NOMO-1 treated with dmso at 0.1 percent for 144 hours (cell line): ENCODE data around the gene LRRC7.
"Not testable (repeated sequence)": the region's sequence is repeated elsewhere in the genome, so short reads cannot be mapped to it uniquely, and the experiment has no call there.

ENCODE experiments used
- DNase-seq: peaks from one replicate; lab custom pipeline; 2025; ENCODE audit not compliant: unreplicated experiment; lab: John Stamatoyannopoulos, UW

The LRRC7 gene

GRCh38 chr1:70033266-70033873, 465.6 kb downstream of the LRRC7 start:
- DNase-seq: no peak

DNA sequence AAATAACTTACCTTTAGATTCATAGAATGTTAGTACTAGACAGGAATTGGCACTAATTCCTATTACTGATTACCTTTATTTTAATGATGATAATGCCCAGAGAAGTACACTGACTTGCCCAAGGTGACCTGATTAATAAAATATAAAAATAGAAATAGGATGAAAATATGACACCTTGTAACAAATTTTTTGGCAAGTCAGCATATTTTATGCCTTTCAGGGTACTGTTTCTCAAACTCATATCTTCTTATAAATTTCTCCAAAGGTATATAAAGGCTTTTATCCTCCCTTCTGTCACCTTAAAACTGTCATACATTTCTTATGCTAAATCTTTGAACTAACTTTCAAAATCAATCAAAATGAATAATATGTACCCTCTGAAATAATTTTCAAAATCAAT, 466.2 kb downstream of the LRRC7 start:
- DNase-seq: no peak

DNA sequence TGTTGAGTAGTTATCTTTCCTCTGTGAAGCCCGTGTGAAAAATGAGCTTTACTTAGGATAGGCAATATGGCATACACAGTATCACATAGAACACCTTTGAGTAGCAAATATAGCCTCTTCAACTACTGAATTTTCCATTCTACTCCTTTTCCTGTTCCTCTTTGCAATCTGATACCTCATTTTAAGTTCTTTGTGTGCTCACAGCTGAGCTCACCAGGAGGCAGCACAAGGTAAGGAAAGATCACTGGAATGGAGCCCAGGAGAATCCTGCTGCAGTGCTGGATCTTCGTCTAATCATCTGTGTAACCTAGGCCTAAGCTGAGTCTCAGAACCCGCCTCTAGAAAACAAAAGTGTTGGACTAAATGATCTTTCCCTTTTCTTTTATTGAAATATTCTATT, 466.7 kb downstream of the LRRC7 start:
- peak; percentile 30 for DNase-seq

- no peak for DNase-seq
Observed at GRCh38 chr1:70038025-70038424, 470.3 kb downstream of the LRRC7 start.

GRCh38 chr1:70039485-70039884, 471.8 kb downstream of the LRRC7 start:
- DNase-seq: no peak

- DNase-seq: no peak
Observed at GRCh38 chr1:70041317-70042045, 473.8 kb downstream of the LRRC7 start.

- DNase-seq: peak; percentile 60
Observed at GRCh38 chr1:70042090-70042731, 474.5 kb downstream of the LRRC7 start.

DNA sequence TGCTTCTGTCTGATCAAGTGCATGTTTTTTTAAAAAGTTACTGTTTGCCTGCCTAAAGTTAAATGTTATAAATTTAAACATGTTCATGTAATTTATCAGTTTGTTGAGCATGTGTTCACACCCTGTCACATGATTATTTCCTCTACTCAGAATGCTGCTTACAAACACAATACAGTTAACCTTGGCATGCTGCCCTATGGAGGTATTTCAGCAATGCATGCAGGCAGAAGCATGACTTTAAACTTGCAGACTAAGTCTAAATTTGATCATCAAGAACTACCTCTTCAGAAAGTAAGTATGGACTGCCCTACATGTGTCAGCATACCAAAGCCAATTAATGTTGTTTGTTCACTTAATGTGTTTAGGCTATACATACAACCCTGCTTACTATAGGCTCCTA, 476.1 kb downstream of the LRRC7 start:
- no peak for DNase-seq

DNA sequence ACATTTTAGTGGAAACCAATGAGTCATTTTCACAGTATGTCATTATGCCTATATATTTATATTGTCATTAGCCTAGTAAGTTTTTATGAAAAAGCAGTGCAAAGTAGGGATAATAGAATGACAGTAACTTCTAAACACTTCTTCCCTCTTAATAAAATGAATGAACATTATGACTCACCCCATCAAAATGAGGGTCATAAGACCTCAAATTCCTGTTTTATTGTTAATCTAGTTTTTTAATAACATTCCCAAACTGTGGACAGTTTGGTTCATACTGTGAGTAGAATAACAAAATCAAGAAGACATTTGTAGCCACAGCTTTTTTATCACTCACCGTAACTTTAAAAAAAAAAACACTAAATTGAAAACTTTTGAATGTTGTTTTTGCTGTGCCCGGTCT, 477.1 kb downstream of the LRRC7 start:
- DNase-seq: no peak

DNA sequence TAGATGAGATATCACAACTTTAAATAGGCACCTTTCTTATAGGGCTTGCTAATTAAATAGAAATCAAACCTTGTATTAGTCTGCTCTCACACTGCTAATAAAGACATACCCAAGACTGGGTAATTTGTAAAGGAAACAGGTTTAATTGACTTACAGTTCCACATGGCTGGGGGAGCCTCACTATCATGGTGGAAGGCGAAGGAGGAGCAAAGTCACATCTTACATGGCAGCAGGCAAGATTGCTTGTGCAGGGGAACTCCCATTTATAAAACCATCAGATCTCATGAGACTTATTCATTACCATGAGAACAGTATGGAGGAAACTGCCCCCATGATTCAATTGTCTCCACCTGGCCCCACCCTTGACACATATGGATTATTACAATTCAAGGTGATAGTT, 477.9 kb downstream of the LRRC7 start:
- not testable (repeated sequence) for DNase-seq

GRCh38 chr1:70048336-70049094, 480.8 kb downstream of the LRRC7 start:
- DNase-seq: no peak

- DNase-seq: no peak
Observed at GRCh38 chr1:70051926-70052325, 484.2 kb downstream of the LRRC7 start.

DNA sequence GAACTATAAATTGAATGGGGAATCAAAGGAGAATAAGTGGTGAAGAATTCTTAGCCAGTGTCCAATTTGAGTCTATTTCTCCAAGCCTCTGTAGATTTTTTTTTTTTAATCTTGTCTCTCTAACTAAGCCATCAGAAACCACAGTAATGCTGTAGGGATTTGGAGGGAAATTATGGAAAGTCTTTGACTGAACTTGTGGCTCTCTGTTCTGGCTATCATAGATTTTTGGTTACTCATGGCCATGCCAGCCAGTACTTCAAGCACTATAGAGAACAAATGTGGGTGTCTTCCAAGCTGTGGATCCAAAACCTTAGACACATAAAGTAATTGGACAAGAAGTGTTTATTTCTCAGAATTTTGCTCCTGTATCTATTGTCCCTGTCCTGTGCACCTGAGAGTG, 489.8 kb downstream of the LRRC7 start:
- DNase-seq: no peak

DNA sequence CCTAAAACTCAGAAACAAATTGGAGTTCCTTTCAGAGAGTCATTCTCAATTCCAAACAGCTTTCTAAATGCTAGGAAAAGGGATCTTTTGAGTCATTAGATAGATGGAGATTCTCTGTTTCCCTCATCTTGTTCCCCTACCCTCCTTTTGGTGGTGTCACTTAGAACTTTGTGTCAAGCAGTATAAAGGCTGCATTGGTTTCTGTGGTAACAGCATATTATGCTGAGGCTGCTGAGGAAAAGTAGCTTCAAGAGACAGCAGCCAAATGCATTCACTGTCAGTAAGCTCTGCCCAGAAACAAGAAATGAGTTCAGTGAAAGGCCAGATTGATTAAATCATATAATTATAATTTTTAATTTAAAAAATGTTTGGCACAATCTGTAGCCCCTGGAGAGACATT, 493.5 kb downstream of the LRRC7 start:
- DNase-seq: no peak

DNA sequence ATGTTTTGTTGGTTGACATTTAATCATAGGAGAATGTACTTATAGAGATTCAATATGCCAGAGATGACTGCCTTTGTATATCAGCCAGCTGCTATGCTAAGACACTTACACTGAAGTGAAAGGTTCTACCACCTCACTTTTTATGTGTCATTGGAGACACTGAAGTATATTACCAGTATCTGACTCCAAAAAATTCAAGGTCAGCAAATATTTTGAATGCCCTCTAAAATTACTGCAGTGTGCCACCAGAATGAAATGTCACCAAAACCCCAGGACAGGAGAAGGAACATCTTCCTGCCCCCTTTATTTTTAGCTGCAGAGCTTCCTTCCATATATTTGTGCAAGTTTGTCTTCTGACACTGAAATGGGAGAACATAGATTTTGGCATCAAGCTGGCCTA, 496.1 kb downstream of the LRRC7 start:
- DNase-seq: no peak

DNA sequence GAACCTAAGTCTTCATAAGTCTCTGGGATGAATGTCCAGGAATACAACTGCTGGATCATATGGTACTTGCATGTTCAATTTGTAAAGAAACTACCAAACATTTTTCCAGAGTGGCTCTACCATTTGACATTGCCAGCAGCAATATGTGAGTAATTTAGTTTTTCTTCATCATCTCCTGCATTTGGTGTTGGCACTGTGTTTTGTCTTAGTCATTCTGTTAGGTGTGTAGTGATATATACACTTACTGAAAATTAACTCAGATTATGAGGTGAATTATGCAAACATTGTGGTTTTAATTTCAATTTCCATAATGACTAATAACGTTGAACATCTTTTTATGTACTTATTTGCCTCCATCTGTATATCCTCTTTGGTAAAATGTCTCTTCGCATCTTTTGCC, 499.0 kb downstream of the LRRC7 start:
- no peak for DNase-seq

DNA sequence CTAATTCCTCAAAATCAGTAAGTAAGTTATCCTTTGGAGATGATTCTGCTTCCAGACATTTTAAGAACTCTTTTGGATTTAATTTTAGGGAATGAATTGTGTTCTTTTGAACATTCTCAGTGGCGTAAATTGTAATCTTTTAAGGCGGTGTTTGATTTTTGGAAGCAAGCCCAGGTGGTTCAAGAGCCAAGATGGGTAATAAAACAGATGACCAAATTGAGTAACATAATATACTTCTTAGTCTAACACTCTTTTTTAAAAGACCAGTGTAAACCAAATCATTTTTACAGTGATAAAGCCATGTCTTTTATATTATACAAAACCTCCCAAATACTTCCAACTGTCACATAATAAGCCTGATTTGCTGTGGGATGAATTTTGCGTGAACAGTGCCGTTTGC, 503.9 kb downstream of the LRRC7 start:
- no peak for DNase-seq

DNA sequence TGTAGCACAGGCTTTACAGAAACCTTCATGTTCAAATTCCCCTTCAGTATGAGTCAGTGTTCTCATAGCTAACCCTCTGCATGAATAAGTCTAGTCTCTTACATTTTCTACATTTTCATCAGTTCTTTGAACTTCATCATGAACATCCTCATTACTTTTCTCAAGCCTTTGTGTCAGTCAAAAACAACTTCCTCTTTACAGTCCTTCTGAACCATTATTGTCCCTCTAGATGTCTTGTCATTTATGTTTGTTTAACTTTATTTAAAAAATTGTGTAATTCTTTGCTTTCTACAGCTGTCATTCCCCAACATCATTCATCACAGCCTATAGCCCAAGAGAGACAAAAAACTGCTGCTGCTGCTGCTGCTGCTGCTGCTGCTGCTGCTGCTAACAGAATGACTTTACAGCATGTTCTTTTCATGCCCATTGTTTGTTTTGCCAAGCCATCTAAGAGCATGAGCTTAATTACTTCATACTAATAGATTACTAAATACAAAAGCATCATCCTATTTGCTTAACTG, 504.6 kb downstream of the LRRC7 start:
- DNase-seq: peak; percentile 9

DNA sequence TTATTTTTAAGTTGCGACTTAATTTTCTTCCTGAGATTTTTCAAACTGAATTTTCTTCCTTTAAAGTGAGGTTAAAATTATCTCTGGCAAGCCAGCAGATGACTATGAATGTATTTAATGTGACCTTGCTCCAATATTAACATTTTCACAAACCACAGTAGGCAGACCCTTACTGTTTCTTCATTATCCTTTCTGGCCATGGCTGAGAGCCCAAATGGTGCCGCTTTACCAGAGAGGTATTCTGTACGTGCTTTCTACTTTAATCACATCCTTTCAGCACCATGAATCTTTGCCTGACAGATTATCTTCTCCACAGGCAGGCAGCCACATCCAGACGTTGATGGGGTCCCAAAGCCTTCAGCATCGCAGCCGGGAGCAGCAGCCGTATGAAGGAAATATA, 508.0 kb downstream of the LRRC7 start:
- DNase-seq: no peak

DNA sequence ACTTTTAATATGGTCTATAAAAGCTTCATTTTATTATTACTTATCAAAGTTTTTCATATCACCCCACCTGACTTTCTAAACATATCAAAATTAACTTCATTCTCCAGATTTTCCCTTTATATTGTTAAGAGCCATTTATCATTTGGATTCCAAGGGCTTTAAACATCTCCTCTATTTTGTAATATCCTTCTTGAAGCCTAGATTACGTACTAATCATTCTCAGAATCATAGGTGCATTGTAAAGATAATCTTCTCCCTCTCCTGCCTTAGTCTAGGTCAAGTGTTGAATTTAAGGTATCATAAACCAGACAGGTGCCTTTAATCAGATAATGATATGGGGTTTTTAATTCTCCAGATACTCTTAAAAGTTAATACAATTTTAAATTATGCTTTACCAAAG, 509.3 kb downstream of the LRRC7 start:
- DNase-seq: no peak

GRCh38 chr1:70079546-70079945, 511.8 kb downstream of the LRRC7 start:
- DNase-seq: no peak

DNA sequence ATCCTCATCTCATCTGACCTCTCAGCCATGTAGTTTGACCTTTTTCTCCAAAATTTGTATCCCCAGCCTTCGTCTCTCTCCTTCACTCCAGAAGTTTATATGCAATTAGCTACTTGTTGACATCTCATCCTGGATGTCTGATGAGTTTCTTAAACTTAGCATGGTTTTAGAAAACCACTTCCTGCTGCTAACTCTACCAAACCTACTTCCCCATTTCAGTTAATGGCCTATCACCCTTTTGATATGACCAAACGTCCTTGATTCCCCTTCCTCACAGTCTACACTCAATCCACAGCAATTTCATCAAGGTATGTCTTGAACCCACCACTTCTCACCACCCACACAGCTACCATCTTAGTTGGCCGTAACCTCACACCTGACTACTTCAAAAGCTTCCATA, 515.8 kb downstream of the LRRC7 start:
- peak; percentile 76 for DNase-seq
